Umbilical cord (tissue), 2 donors: ENCODE data around the gene HSPB6. TPM values are rescaled to one million over a fixed set of nuclear protein-coding genes. Genes with fewer than 3 reads are reported as not detected.
"Not testable (repeated sequence)": the region's sequence is repeated elsewhere in the genome, so short reads cannot be mapped to it uniquely, and the experiment has no call there.

Experiments used
- DNase-seq: peaks from one replicate; pipeline ENCODE4 v3.0.0-alpha.2; 2015; ENCODE audit warnings: low spot score
- total RNA-seq: library from RNA; depleted of rRNA; stranded (reverse); fragments of >200 nt; gene quantifications from one replicate; pipeline ENCODE4 v1.2.3, GENCODE V29; 2014; ENCODE audit warnings: low replicate concordance; ENCODE audit not compliant: insufficient read depth

The HSPB6 gene
- total RNA-seq, 1 donor from 2014 or later = 67.4 TPM

- no peak for DNase-seq
Observed at GRCh38 chr19:35786299-35787160, 29.7 kb upstream of the HSPB6 start.

- DNase-seq = no peak
Observed at GRCh38 chr19:35785339-35785627, 28.5 kb upstream of the HSPB6 start.

GRCh38 chr19:35784503-35785338, 27.9 kb upstream of the HSPB6 start:
- no peak for DNase-seq

- no peak for DNase-seq
Observed at GRCh38 chr19:35783469-35784434, 26.9 kb upstream of the HSPB6 start.

- no peak for DNase-seq
Observed at GRCh38 chr19:35782589-35782988, 25.8 kb upstream of the HSPB6 start.

- DNase-seq = no peak
Observed at GRCh38 chr19:35781650-35782049, 24.8 kb upstream of the HSPB6 start.

GRCh38 chr19:35780717-35781116, 23.9 kb upstream of the HSPB6 start:
- no peak for DNase-seq

- no peak for DNase-seq
Observed at GRCh38 chr19:35780058-35780457, 23.2 kb upstream of the HSPB6 start.

- DNase-seq = no peak
Observed at GRCh38 chr19:35779033-35779432, 22.2 kb upstream of the HSPB6 start.

- DNase-seq = no peak
Observed at GRCh38 chr19:35777961-35778360, 21.1 kb upstream of the HSPB6 start.

GRCh38 chr19:35777086-35777841, 20.4 kb upstream of the HSPB6 start:
- DNase-seq = no peak

GRCh38 chr19:35776102-35776788, 19.4 kb upstream of the HSPB6 start:
- no peak for DNase-seq

- peak; percentile 99 for DNase-seq
Observed at GRCh38 chr19:35775298-35776101, 18.7 kb upstream of the HSPB6 start, which contains the start of gene ARHGAP33. Gene ARHGAP33 (plus strand): TSS chr19:35775564. CDS start chr19:35775659, 95 bp downstream.

- DNase-seq = no peak
Observed at GRCh38 chr19:35775046-35775297, 18.1 kb upstream of the HSPB6 start.

GRCh38 chr19:35774274-35775045, 17.6 kb upstream of the HSPB6 start:
- no peak for DNase-seq

- no peak for DNase-seq
Observed at GRCh38 chr19:35773020-35773806, 16.4 kb upstream of the HSPB6 start.

GRCh38 chr19:35772362-35772761, 15.5 kb upstream of the HSPB6 start:
- not testable (repeated sequence) for DNase-seq

GRCh38 chr19:35768082-35768421, 11.2 kb upstream of the HSPB6 start:
- DNase-seq = no peak
